NCI-H1092 treated with DMSO at 0.1 percent for 48 hours (cell line): ENCODE data around the gene TRMT6.
A peak's percentile ranks its signal among the peaks of the same experiment; 100 is the strongest.

Experiments used
- DNase-seq: peaks from one replicate; lab custom pipeline; 2025; lab: John Stamatoyannopoulos, UW

The TRMT6 gene

GRCh38 chr20:5950271-5951031, at the start of gene TRMT6, which contains the start of gene MCM8:
TRMT6 (minus strand) TSS chr20:5950533; CDS start chr20:5950405, 128 bp downstream.
MCM8 (plus strand) TSS chr20:5950652; CDS start chr20:5952016, 1,364 bp downstream.
- peak; percentile 97 for DNase-seq

DNA sequence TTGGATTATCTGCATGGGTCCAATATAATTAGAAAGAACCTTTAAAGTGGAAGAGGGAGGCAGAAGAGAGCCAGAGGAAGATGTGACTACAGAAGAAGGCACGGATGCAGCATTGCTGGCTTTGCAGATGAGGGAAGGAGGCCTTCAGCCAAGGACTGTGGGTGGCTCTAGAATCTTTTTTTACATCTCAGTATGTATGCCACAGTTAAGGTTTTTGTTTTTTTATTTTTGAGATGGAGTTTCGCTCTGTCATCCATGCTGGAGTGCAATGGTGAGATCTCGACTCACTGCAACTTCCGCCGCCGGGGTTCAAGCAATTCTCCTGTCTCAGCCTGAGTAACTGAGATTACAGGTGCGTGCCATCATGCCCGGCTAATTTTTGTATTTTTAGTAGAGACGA, 49.5 kb upstream of the TRMT6 start:
- DNase-seq, result no peak

- DNase-seq, result no peak
These were observed 46.4 kb upstream of the TRMT6 start for GRCh38 chr20:5996765-5997164.

DNA sequence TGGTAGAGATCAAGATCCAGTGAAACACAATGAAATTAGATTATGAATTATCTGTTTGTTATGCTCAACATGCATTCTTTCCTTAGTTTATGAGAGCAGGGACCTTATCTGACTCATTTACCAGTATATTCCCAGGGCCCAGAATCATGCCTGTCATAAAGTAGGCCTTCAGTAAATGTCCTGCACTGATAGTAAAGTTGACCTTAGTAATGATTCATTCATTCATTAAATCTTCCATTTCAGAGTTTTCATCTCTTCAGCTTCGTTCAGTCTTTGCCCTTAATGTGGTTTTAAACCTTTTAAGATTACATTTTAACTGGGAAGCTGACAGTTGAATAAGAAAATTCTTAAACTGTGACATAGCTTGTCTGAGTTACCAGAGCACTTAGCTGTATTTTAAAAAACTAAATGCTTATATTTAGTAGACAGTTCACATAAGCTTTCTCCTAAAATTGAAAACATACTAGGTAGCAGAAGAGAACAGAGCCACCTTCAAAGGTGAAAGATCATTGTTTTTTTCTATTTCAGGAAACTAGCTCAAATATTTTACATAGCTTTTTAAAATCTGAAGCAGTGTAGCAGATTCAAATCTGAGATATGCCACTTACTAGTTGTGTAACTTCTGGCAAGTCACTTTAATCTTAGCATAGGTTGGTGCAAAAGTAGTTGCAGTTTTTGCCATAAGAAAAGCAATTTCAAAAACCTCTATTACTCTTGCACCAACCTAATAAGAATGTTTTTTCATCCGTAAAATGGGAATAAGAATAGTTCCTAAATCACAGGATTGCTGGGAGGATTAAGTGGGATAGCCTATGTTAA, 41.5 kb upstream of the TRMT6 start:
- DNase-seq, result no peak

DNA sequence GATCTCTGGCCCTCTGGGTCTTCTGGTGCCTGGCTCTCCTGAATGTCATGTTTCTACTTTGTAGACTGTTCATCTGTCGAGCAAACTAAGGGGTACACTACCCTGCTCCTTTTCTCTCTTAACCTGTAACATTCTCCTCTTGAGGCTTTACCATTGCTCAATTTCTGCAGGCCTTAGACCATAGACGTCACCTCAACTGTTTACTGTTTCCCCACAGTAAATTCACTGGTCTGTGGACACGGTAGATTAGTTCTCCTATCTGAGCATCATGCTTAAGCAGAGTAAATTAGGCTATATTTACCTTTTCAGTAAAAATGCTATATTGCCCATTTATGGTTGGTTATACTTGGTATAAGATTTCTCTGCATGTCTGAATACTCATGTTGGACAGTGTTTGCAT, 40.6 kb upstream of the TRMT6 start:
- DNase-seq, result no peak

DNA sequence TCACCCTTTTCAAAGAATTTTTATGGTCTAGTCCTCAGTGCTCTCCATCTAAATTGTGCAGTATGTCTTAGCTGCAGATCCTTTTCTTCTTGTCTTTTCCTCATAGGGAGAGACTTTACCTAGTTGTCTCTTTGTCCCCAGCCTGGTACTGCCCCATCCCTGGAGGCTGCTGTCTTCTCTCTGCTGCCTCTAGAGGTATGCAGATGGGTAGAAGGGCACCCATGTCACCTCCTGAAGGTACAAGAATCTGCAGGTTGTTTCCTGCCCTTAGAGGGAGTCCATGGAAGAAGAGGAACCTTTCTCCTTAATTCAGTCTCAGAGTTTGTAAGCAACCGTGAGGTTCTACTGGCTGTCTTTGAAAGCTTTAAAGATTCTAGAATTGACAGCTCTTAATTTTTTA, 39.2 kb upstream of the TRMT6 start:
- DNase-seq, result no peak

DNA sequence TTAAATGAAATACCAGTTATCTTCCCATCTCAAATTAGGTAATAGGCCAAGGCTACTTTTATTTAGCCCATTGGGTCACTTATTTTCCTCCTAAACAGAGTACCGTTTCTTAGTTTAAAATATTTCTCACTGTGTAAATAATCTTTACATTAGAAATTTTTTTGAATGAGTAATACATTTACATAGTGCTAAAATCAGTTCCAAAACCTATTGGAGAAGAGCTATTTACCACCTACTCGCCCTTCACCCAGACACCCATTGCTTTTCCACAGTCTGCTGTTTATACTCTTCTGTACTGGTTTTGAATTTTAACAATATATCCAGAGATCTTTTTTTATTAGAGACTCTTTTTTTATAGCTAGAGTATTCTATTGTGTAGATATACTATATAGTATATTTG, 37.0 kb upstream of the TRMT6 start:
- DNase-seq, result no peak

DNA sequence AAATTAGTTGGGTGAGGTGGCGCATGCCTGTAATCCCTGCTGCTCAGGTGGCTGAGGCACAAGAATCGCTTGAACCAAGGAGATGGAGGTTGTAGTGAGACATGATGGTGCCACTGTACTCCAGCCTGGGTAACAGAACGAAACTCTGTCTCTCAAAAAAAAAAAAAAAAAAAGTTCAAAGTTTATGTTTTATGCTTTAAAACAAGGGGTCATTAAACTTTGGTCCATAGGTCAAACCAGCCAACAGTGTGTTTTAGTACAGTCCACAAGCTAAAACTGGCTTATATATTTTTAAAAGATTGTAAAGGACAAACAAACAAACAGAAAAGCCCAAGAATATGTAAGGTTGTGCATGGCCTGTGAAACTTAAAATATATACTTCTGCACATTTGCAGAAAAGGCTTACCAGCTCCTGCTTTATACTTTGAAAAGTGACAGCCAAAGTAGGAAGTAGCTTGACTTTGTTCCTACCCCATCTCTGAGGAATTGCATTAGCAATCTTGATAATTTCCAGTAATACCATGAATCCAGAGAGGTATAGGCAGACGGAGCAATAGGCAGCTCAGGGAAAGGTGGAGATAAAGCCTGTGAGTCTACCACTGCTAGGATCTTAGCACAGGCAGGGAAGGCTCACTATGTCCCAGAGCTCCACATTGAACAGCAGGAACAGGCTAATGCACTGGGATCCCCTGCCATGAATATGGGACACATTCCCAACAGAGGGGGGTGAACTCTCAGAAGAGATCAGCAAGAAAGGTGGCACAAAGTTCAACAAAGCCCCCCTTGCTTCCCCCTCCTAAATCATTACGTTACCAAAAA, 30.6 kb upstream of the TRMT6 start:
- no peak for DNase-seq

DNA sequence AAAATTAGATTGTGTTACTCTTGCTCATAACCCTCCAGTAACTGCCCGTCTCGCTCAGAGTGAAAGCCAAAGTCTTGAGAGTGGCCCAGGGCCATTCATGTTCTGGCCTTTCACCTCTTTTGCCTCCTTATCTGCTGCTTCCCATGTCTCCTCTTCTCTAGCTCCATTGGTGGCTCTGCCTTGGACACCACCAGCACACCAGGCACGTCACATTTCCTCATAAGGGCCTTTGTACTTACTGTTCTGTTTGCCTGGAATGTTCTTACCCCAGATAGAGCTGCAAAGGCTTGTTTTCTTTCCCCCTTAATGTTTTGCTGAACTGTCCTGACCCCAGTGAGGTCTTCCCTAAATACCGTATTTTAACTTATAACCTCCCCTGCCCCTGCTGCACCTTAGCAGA, 29.5 kb upstream of the TRMT6 start:
- DNase-seq, result no peak

DNA sequence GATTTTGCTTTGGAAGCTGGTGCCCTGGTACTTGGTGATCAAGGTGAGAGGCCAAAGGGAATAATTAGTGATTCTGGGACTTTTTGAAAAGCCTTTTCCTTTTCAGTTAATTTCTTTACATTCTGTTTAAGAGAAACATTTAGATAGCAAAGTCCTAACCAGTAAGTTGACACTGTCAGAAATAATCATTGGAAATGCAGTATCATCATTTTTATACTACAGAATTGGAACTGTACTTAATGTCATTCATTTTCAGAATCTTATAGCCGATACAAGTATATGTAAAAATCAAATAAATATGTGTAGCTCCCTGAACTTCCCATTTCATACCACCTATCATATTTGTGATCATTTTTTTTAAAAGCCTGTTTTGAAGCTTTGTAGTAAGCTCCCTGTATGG, 27.6 kb upstream of the TRMT6 start:
- no peak for DNase-seq

DNA sequence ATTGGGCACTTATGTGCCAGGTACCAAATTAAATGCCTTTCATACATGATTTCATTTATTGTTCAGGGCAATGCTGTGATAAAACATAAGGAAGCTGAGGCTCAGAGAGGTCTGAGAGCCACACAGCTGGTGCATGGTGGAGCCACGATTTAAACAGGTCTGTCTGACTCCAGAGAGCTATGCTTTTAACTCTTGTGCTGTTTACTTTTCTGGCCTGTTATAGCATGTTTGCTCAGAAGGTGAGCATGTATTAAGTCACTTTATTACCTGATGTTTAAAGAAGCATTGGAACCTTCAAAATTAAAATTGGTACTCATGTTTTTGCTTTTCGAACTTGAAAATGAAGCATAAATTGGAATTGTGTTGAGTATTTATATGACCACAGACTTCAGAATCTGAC, 26.9 kb upstream of the TRMT6 start:
- DNase-seq, result no peak

DNA sequence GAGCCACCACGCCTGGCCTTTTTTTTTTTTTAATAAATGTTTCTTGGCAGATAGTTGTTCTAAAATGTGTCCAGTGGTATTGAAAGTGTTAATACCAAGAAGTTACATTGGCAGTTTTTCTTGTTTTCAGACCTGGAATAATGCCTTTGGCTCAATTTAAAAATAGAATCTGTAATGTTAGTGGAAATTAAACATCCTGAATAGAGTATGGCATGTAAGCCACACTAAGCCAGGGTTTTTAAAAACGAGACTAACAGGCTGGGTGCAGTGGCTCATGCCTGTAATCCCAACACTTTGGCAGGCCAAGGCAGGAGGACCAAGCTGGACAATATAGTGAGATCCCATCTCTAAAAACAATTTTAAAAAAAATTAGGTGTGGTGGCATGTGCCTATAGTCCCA, 25.4 kb upstream of the TRMT6 start:
- DNase-seq, result no peak

DNA sequence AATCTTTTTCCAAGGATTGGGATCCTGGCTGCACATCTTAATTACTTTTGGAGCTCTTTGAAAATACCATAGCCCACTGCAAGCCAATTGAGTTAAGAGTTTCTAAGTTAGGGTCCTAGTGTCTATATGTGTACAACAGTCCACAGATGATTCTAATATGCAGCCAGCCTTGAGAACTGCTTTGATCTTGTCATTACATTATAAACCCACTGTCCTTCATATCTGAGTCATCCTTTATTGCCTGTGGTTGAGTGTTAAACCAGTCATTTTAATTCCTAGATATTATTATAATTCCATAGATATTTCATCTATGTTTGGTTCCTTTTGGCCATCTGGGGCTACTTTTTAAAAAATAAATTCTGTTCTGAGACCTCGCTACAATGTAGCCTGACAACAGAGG, 24.2 kb upstream of the TRMT6 start:
- DNase-seq, result no peak

DNA sequence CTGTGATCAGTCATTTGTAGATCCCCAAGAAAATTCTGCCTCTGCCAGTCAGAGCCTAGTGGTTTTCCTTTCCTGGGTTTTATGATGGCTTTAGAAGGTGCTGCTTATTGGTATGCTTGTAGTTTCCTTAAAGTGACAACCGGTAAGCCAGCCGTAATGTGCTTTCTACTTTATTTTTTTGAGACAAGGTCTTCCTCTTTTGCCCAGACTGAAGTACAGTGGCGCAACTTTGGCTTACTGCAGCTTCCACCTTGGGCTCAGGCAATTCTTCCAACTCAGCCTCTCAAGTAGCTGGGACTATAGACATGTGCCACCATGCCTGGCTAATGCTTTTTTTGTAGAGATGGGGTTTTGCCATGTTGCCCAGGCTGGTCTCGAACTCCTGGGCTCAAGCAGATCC, 23.6 kb upstream of the TRMT6 start:
- no peak for DNase-seq

DNA sequence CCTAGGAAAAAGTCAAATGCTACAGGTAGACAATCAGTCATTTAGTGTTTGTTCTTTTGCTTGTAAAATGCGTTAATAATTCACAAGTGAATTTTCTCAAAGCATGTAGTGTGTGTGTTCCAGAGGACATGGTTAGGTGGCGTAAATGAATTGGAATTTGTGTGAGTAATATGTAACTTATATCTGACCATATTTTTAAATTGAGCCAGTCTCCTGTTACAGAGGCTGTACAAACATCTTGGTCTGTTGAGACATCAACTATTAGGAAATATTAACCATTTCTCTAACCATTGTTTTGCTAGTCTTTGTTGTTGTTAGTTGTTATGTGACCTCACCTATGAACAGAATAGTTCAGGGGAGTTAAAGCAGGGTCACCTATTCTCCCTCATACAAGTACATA, 22.8 kb upstream of the TRMT6 start:
- no peak for DNase-seq

GRCh38 chr20:5971203-5971602, 20.9 kb upstream of the TRMT6 start:
- DNase-seq, result no peak

- no peak for DNase-seq
These were observed 20.0 kb upstream of the TRMT6 start for GRCh38 chr20:5970381-5970780.

- no peak for DNase-seq
These were observed 19.6 kb upstream of the TRMT6 start for GRCh38 chr20:5969940-5970339.

- DNase-seq, result no peak
These were observed 19.1 kb upstream of the TRMT6 start for GRCh38 chr20:5969348-5969935.

DNA sequence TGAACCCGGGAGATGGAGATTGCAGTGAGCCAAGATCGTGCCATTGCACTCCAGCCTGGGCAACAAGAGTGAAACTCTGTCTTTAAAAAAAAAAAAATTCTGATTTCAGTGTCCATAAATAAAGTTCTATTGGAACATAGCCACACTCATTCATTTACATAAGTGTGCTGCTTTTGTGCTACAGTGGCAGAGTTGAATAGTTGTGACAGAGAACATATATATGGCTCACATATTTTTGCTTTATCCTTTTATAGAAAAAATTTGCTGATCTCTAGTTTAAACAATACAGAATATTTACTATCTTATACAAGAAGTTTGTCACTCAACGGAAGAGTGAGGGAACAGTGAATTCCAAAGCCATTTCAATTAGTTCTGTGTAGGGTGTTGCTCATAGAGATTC, 18.1 kb upstream of the TRMT6 start:
- no peak for DNase-seq

DNA sequence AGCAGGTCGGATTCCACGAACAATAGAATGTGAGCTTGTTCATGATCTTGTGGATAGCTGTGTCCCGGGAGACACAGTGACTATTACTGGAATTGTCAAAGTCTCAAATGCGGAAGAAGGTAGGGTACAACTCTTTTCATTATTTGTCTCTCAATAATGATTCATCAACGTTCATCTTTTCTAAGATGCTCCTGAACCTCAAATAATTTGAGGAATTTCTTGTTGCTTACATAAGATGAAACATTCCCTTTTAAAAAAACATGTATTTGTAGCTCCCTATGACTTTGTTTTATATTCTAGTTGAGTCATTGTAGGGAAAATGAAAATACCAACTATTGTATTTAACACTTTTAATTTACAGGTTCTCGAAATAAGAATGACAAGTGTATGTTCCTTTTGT, 17.1 kb upstream of the TRMT6 start:
- no peak for DNase-seq

DNA sequence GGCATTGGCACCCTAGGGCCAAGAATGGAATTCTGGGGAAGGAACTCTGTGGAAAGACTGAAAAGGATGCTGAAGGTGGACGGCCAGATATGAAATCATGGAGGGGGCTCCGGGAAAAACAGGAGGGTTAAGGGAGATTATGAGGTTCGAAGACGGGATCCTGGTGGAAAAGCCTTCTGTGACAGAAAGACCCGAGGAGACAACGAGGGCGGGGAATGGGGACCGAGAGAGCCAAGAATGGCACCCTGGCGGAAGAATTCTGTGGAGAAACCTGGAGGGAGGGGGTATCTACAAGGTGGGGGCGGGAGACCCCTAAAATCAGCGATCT, 426 bp downstream of the TRMT6 start:
- DNase-seq, result no peak
